Neutrophil (primary cell): ENCODE results near the gene SHC2.

Source experiments
- H3K27ac ChIP-seq: fragments of 200-600 bp; sonication (generic); 2 replicates; pipeline ENCODE4 v1.5.1; 2016; ENCODE audit warnings: mild to moderate bottlenecking, moderate library complexity
- H3K27me3 ChIP-seq: fragments of 200-600 bp; sonication (generic); 2 replicates; pipeline ENCODE4 v1.6.0; 2016; ENCODE audit warnings: mild to moderate bottlenecking
- H3K36me3 ChIP-seq: fragments of 200-600 bp; sonication (generic); 2 replicates; pipeline ENCODE4 v1.5.1; 2017
- H3K4me1 ChIP-seq, 2 experiments: fragments of 200-600 bp in 1 of 2; sonication (generic) in 1 of 2; 1 replicate in 1 of 2; 2 replicates in 1 of 2; pipeline versions ENCODE4 v1.5.1 to v1.6.1; 2013 to 2016; ENCODE audit warnings: low read depth in 1 of 2, low read length in 1 of 2, mild to moderate bottlenecking in 1 of 2, moderate library complexity in 1 of 2; ENCODE audit not compliant: control insufficient read depth in 1 of 2, insufficient read depth in 1 of 2
- H3K4me3 ChIP-seq, 2 experiments: fragments of 200-600 bp in 1 of 2; sonication (generic) in 1 of 2; 1 replicate in 1 of 2; 2 replicates in 1 of 2; pipeline ENCODE4 v1.5.1; 2013 to 2016; ENCODE audit warnings: low read depth in 1 of 2, low read length in 1 of 2, mild to moderate bottlenecking in 1 of 2, moderate library complexity in 1 of 2
- H3K9me3 ChIP-seq: fragments of 200-600 bp; sonication (generic); 2 replicates; pipeline ENCODE4 v1.5.1; 2016
- TF ChIP-seq, protein P1 (sequence below): fragments of 200-600 bp; sonication (generic); IDR thresholded peaks from 2 replicates; pipeline ENCODE4 v1.5.1; 2016; ENCODE audit warnings: antibody characterized with exemption

The SHC2 gene

DNA sequence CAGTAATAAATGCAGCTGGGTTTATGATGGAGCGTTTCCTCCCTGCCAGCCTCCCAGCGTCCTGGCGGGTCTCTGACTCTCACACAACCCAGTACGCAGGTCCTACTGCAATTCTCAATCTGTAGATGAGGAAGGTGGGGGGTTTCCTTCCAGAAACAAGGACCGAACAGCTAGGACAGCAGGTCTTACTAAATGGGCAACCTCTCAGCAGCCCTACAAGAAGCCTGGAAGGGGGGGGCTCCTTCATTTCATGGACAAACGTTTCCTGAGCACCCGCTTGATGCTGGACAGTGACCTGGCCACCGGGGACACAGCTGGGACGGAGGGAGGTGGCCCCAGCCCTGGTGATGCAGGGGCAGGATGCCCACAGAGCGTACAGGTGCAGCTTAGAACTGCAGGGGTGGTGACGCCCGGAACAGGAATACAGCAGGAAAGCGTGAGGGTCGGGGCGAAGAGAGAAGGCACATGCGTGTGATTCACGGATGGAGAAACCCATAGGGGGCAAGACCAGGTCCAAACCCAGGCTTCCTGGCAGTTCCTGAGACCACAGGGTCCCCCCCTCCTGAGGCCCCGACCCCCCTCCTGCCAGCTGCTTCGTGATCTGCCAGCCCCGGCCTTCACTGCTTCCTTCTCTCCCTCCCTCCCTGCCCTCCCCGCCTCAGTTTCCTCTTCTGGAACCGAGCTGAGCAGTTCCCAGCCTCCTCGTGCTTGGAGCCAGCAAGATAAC lies 51.2 kb downstream of the SHC2 start:
- Histone ChIP-seq H3K9me3 (no peaks in the 10 kb centered on the region), H3K36me3 (no peaks in the 10 kb centered on the region), H3K27me3 (peaks cover 77% of the 10 kb centered on the region), H3K4me3 (no peak overlapping the region), H3K4me1 (no peaks in the 10 kb centered on the region), H3K27ac (no peak overlapping the region)
- TF ChIP-seq, protein P1, sequence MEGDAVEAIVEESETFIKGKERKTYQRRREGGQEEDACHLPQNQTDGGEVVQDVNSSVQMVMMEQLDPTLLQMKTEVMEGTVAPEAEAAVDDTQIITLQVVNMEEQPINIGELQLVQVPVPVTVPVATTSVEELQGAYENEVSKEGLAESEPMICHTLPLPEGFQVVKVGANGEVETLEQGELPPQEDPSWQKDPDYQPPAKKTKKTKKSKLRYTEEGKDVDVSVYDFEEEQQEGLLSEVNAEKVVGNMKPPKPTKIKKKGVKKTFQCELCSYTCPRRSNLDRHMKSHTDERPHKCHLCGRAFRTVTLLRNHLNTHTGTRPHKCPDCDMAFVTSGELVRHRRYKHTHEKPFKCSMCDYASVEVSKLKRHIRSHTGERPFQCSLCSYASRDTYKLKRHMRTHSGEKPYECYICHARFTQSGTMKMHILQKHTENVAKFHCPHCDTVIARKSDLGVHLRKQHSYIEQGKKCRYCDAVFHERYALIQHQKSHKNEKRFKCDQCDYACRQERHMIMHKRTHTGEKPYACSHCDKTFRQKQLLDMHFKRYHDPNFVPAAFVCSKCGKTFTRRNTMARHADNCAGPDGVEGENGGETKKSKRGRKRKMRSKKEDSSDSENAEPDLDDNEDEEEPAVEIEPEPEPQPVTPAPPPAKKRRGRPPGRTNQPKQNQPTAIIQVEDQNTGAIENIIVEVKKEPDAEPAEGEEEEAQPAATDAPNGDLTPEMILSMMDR = no peak

DNA sequence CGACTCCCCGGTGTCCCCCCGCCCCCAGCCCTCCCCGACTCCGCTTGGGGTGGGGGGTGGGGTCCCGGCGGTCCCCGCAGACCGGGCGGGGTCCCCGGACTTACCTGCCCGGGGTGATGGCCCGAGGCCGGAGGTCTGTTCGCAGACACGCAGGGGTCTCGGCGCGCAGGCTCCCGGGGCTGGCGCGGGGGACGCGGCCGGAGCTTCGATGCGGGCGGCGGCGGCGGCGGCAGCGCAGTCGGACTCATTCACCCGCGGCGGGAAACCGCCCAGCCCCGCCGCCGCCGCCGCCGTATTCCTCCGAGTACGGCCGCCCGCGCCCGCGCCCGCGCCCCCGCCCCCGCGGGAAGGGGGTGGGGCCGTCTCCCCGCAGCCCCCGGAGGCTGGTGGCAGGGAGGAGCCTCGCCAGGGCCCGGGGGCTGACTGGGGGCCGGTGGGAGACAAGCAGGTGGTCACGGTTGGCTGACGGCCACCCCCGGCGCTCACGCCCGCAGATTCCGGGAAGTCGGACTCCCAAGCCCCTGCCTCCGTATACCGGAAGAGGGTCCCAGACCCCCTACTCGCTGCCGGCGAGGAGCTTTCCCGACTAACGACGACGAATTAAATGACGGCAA lies 51.8 kb downstream of the SHC2 start, which contains the start of gene C2CD4C:
Gene C2CD4C (minus strand): TSS at position 246 of the 614 bp plus-strand sequence. CDS start 786 bp downstream, outside the sequence.
- Histone ChIP-seq H3K36me3 (no peaks in the 10 kb centered on the region), H3K4me3 (no peak within 1 kb of the TSS), H3K27ac (no peak within 1 kb of the TSS), H3K27me3 (peaks cover 77% of the 10 kb centered on the region), H3K9me3 (no peaks in the 10 kb centered on the region), H3K4me1 (no peaks in the 10 kb centered on the region)
- TF ChIP-seq, protein P1 = no peak

DNA sequence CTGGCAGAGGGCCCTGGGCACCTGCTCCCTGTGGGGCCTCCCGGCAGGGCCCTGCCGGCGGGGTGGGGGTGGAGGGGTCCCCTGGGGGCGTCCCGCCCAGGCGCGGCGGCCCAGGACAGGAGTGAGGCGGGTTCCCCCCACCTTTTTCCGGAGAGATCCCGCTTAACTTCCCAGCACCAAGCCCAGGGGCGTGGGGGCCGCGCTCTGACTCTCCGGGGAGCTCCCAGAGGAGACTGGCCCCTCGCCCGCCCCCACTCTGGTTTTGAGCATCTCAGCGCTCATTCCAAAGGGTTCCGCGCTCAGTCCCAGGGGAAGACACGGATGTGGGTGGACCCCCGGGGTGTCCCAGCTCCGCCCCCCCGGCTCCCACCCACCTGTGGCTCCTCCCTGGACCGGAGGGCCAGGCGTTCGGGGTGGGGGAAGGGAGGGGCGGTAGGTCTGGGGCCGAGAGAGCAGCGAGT lies 52.4 kb downstream of the SHC2 start:
- H3K27me3 ChIP-seq = peaks cover 77% of the 10 kb centered on the region
- TF ChIP-seq, protein P1 = no peak
- no peaks in the 10 kb centered on the region for H3K36me3 ChIP-seq
- no peaks in the 10 kb centered on the region for H3K9me3 ChIP-seq
- H3K4me1 ChIP-seq = no peaks in the 10 kb centered on the region
- H3K4me3 ChIP-seq = no peak overlapping the region
- H3K27ac ChIP-seq = no peak overlapping the region

DNA sequence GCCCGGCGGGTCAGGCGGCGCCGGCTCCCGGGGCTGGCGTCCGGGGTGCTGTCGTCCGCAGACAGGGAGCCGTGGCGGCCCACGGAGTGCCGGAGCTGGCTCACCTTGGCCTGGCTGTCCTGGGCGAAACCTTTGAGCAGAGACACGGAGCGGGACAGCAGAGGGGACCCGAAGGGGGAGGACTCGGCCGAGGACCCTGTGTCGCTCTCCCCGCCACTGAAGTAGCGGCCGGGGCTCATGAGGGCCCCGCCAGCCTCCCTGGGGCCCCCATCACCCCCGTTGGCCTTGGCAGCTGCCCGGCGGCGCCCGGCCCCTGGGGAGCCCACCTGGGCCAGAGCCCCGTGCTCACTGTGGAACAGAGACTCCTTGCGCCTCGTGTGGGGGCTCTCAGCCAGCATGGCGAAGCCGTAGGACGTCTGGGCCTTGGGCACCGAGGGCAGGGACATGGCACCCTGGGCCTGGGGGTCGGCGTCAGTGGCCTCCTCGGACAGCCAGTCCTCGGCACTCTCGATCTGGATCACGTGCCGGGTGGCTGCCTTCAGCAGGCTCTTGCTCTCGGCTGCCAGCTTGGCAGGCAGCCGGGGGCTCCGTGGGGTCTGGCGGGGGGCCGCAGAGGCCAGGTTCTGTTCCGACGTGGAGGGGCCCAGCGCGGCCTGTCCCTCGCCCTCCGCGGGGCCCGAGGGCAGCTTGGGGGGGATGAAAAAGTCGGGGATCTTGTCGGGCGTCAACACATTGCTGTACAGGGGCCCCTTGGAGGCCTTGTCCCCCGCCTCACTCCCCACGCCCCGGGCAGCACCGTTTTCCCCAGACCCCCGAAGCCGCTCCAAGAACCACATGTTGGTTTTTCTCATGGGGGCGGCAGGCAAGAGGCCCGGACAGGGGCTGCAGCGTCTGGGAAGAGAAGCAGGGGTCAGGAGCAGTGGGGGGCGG lies 53.1 kb downstream of the SHC2 start:
- TF ChIP-seq, protein P1 = no peak
- Histone ChIP-seq H3K4me1 (no peaks in the 10 kb centered on the region), H3K27ac (no peak overlapping the region), H3K9me3 (no peaks in the 10 kb centered on the region), H3K36me3 (no peaks in the 10 kb centered on the region), H3K4me3 (no peak overlapping the region), H3K27me3 (peaks cover 77% of the 10 kb centered on the region)

DNA sequence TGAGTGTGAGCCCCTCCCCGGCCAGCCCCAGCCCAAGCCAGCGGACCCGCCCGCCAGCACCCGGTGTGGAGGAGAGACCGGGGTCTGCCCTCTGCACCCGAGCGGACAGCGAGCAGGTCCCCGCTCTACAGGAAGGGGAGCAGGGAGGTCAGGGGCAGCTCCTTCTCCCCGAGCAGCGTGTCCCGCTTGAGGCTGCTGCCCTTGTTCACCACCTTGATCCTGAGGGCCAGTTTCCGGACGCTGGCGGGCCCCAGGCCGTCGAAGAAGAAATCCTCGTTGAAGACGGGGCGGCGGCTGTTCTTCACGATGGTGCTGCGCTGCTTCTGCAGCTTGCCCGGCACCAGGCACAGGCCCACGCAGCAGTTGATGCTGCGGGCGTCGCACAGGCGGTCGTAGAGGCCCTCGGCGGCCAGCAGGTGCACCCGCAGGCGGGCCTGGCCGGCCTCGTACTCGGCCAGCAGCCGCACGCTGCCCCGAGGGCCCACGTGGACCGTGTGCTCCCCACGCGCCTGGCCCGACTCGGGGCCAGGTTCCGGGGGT lies 53.8 kb downstream of the SHC2 start:
- Histone ChIP-seq H3K36me3 (no peaks in the 10 kb centered on the region), H3K4me1 (no peaks in the 10 kb centered on the region), H3K27me3 (peaks cover 69% of the 10 kb centered on the region), H3K27ac (no peak overlapping the region), H3K4me3 (no peak overlapping the region), H3K9me3 (no peaks in the 10 kb centered on the region)
- TF ChIP-seq, protein P1 = no peak
